ENCODE measurements around the gene DGKB.

DGKB gene

DNA sequence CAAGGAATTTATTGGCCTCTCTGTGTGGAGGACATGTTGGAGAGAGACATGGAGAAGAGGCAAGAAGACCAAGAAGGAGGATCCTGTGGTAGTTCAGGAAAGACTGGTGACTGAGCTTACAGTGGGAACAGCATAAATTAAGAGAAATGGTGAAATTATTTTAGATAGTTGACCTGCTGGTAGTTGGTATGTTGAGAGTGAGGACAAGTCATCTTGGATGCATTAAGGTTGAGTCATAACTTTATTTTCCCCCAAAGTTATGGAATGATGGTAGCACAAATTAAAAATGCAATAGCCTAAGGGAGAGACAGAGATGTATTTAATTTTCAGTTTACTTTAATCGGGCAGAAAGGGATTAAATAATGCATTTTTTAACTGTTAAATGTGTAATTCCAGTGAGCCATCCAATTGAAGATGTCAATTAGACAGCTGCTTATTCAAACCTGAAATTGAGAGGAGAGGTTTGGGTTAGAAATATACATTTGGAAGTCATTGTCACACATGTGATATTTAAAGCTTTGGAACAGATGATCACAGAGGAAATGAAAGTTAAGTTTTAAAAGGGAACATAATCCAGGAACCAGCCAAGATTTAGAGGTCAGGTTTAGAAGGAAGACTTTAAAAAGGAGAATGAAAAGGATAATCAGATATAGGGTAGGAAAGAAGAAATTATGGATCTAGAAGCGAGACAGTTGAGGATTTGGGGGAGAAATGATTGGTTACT, 80.6 kb downstream of the DGKB start:
- no peak for DNase-seq (ENCODE audit: low spot score)

DNA sequence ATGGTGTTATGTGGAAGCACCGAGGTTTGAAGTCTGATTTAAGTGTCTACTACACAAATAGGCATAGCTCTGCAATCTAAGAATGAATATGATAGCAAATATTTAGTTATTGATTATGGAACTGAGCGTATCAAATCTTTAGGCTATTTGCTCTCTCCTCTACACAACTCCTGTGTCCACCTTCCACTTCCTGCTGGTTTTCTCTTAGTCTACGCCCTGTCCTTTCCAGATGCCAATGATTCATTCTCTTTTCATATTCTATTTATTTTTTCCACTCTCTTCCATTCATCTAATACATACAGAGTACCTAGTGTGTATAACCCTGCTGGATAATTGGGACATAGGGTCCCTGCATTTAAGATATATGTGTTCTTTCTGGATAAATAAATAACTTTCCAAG, 83.7 kb downstream of the DGKB start:
- no peak for DNase-seq (ENCODE audit: low spot score)

DNA sequence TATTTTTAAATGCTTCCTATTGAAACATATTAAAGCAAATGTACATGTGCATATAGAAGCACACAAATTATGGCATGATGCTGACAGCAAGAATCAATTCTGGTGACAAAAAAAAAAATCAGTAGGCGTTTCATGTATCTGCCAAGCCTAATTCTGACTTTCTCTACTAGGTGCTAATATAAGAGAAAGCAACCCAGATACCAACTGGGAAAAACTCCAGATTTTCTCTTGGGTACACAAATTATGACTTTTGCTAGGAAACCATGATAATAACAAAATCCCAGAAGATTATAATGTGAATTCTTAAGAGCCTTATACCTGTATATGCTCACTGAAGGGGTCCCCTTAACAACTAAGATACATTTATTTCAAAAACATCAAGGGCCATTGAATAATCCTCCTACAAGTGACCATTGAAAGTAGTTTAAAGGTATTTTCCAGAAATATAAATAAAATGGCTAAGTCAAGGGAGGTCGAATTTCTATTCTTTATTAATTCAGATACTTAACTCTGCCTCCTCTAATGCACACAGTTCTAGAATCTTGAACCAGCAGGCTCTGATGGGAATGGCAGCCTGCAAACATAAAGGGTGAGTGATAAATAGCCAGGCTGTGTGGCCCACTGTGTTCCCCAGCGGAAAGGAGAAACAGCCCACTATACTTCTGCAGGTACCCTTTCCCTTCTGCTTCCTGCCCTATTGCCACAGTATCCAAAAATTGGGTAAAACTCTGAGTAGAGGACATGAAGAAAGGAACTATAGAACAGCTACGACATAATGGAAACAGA, 84.5 kb downstream of the DGKB start:
- DNase-seq (ENCODE audit: low spot score): no peak

DNA sequence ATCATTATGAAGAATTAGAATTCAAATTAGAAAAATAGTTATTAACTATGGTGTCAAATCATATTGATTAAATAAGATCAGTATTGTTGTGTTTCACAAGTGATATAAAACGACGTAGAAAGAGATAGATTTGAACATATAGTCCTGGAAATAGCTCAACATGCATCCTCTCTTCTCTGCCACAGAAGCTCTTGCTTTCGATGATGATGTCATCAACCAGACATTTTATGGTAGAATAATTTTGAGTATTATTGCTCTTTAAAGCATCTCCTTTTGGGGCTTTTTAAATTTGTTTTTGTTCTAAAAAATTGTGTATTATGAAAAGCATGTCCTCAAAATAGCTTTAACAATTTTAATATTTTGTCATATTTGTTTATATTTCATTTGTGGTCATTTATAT, 95.0 kb downstream of the DGKB start:
- no peak for DNase-seq (ENCODE audit: low spot score)

DNA sequence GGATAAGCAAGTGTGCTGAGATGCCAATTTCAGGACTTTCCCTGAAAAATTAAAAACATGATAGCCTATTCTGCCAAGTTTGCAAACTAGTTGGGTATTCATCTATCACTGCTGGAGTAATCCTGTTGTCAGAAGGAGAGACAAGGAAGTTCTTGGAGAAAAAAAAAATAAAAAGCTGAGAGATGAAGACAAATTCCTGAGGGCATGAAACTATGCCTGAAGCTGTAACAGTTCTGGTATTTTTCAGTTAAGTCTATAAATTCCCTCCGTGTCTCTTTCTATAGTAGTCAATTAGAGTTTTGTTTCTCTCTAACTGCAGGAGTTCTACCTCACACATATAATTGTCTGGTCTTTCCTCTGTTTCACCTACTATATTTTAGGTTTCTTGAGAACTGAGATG, 95.7 kb downstream of the DGKB start:
- DNase-seq (ENCODE audit: low spot score): no peak

DNA sequence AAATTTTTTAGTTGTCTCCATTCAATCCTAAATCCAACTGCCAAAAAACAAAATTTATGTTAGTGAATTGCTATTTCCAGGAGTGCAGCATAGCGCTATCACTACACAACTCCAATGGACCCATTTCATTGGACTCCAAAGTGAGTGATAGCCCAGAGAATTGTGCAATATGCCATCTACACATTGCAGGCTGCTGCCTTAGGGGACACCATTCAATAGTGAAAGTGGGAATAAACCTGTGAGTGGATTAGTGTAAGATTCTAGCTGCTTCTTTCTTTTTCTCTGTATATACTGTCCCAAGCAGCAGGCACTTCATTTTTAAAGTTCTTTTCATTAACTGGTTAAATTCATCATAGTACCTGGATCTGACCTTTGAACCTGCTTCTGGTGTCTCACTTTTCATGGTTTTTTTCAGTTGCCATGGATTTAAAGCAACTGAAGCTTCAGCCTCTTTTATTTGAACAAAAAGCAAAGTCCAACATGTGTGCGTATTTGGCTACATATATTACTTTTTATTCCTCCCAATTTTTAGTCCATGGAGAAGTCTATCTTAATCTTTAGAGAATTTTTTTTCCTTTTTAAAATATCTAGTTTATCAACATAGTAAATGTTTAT, 97.3 kb downstream of the DGKB start:
- DNase-seq (ENCODE audit: low spot score): no peak

DNA sequence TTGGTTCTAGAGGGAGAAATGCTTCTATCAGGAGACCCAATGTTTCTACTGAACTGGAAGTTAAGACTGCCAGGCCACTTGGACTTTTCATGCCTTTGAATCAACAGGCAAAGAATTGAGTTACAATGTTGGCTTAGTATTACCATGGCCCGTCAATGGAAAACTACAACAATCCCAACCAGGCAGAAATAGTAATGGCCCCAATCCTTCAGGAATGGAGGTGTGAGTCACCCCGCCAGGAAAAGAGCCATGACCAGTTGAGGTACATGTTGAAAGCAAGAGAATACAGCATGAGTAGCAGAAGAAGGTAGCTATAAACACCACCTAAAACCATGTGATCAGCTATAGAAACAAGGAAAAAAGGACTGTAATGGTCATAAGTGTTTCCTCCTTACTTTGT, 101.9 kb downstream of the DGKB start:
- no peak for DNase-seq (ENCODE audit: low spot score)

DNA sequence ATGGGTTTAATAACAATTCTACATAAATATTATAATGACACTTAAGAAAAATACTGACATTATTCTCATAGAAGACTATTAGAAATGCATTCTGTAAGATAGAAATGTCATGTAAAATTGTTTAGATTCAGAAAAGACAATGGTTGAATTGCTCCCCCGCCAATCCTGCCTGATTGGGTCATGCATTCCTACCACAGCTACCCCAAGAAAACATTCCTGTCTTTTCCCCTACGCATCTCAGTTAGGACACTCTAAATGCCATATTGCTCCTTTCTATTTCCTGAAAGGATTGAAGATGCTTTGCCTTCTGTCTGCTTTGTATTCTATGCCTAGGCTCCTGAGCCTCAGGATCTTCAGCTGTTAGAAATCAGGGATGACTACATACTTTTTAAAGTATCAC, 109.4 kb downstream of the DGKB start:
- no peak for DNase-seq (ENCODE audit: low spot score)

DNA sequence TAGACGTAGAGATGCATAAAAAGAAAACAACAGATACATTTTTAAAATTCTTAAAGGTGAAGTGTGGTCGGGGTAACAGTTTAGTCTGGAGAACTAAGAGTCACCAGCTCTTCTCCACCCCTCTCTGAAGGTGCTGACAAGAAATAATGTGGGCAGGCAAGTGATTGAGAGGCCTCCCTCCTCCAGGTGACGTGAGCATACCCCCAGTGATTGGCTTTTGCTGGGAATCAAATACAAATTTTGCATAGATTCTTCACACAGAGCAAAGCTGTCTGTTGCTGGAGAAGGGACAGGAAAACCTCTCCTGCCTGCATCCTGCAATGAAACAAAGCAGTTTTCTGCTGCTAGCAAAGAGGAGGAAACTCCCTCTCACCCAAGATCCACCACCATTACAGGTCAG, 115.0 kb downstream of the DGKB start:
- no peak for DNase-seq (ENCODE audit: low spot score)

DNA sequence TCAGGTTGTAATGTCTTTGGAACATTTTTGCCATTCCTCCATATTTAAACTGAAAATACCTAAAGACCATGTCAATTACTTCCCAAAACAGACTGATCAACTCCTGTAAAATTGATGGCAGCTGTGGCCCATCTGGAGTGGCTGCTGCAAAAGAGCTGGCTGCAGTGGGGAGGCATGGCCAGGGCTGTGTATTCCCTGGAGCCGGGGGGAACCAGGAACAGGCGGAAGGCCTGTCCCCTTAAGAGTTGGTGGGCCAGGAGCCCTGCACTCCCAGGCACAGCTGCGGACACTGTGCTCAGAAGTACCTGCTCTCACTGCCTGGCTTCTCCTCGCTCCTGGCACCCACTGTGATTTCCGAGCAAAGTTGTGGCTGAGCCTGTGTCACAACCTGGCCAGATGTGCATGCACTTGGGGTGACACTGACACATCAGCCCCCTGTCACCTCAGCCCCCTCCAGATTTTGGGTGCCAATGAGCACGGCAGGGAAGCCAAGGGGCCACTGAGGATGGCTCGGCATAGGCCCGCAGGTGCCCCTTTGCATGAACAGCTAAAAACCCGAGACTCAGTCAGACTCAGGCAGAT, 116.1 kb downstream of the DGKB start:
- no peak for DNase-seq (ENCODE audit: low spot score)

DNA sequence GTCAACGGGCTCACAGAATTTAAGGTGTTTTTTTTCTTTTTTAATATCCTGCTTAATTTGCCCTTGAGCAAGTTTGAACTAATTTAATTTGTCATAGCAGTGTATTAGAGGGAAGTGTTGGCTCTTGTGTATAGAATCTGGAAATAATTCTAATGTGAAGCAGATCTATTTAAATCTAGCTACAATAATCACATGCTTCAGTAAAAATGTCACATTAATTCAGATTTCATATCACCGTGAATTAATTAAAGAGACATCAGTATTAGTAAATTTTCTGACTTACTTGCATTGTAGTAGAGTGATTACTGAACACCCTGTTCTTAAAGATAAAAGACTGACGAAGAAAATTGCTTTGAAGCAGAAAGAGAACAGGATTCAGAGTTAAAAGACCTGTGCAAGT, 124.7 kb downstream of the DGKB start:
- no peak for DNase-seq (ENCODE audit: low spot score)

DNA sequence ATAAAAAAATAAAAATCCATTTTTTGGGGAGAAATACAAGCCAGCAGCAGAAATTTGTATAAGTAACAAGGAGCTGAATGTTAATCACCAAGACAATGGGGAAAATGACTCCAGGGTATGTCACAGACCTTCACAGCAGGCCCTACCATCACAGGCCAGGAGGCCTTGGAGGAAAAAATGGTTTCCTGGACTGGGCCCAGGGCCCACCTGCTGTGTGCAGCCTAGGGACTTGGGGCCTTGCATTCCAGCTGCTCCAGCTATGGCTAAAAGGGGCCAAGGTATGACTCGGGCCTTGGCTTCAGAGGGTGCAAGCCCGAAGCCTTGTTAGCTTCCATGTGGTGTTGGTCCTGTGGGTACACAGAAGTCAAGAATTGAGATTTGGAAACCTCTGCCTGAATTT, 126.3 kb downstream of the DGKB start:
- no peak for DNase-seq (ENCODE audit: low spot score)

DNA sequence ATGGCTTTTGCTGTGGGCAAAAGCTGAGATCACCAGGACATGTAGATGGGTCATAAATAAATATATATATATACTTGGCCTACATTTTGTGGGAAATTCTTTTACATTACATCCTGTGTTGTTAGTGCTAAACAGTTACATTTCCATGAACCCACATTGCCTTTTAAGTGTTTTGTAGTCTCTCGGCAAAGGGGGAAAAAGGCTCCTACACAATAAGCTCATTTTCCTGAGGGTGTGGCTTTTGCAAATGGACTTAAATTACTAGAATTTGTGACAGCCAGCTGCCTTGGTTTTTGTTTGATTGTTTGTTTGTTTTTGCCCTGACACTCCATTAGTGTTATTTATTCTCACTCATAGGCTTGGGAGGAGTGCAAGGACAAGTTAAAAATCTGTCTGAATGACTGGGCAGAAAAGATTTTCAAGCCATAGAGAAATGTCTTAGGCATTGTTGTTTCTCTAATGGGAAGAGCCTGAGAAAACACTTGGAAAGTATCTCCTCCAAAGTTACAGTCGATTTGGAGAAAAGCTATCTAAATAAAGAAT, 128.8 kb downstream of the DGKB start:
- no peak for DNase-seq (ENCODE audit: low spot score)

DNA sequence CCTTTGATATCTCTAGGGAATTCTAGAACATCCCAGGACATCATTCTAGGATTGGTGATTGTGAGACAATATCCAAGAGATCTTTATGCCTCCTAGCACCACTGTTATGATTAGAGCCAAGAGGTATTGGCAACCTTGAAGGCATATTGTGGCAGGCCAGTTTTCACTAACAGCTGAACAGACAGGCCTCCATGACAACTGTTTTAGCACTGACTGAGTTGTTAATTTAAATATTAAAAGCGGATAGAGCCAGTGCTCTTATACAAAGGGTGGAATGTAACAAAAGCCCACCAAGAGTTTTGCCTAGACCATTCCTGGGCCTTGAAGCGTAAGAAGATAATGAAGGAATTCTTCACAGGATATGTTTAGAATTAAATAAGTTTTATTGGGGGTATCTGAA, 131.9 kb downstream of the DGKB start:
- DNase-seq (ENCODE audit: low spot score): no peak

DNA sequence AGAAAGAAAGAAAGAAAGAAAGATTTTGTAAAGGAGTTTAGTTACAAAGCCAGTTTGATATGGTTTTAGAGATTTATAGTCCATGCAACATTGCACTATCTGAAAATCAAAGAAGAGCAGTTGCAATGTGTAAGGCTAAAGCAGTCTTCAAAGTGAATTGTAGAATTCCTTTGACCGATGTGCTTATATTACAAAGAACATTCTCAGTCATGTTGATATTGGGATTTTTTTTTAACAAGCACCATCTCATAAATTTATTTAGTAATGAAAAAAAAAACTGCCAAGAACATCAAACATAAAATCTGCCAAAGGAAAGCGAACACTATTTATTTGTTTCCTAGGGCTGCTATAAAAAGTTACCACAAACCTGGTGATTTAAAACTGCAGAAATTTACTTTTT, 133.3 kb downstream of the DGKB start:
- no peak for DNase-seq (ENCODE audit: low spot score)

DNA sequence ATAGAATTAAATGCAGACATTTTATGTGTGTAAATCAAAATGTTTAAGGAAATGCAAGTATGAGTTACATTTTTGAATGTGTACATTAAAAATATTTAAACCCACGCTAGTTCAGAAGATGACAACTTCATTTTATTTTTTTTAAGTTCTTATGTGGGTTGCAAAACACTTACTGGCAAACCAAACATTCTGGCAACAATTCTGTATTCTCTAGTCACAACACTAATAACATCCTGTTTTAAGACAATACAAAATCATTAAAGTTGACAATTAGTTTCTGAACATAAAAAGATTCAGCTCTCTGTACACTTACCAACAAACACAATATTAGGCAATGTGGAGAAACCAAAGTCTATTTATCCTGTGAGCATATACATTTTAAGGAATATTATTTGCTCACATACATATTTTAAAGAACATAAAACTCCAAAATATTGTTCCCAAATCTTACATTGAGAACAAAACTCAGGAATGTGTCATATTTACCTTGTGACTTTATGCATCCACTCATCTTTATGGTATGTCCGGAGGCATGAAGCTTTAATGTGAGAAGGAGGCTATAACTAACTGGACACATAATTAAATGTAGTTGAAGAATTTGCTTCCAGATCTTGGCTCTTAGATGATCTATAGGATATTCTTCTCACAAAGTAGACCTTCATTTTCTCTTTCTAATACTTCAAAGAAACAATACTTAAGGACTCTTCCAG, 134.7 kb downstream of the DGKB start:
- DNase-seq (ENCODE audit: low spot score): no peak

DNA sequence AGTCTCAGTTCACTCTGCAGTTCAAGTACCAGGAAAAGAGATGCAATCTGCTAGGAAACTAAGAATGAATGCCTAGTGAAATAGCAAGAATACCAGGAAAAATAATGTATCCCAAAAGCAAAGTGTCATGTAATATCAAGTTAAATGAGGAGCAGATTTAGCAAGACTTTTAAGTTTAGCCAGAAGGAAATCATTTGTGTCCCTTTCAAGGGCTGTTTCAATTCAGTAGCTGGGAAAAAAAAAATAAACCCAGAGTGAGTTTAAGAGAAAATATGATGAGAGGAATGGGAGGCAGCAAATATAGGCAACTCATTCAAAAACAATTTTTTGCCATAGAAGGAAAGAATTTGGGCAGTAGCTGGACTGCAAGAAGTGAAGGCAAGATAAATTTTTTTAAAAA, 135.8 kb downstream of the DGKB start:
- no peak for DNase-seq (ENCODE audit: low spot score)

DNA sequence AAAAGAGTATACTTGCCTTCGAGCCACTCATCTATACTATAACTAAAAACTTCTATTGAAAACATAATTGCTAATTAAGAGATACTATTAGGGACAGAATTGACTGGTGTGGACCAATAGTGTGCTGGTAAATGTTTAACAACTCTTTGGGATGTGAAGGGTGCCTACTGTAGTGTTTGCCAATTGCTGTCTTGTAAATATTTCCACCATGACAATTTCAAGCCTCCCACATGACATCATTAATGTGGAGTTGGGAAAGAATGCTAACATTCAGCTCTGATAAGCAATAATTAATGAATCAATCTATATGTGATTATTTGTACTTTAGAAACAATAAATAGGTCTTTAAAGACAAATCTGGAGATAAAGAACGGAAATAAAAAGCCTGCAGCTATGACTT, 136.8 kb downstream of the DGKB start:
- no peak for DNase-seq (ENCODE audit: low spot score)

DNA sequence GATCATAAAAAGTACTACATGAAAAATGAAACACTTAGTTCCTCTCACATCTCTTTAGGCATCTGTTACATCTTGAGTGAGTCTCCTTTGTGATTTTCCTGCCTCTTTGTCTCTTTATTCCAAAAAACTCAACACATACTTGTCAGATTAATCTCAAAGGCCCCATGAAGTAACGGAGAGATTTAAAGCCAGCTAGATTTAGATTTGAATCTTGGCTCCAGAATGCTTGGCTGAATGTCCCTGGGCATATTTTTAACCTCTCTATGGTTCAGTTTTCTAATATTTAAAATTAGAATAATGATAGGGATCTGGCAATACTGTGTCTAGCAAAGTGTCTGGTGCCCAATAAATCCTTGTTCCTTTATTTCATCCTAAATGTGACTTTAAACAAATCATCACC, 140.0 kb downstream of the DGKB start:
- no peak for DNase-seq (ENCODE audit: low spot score)

DNA sequence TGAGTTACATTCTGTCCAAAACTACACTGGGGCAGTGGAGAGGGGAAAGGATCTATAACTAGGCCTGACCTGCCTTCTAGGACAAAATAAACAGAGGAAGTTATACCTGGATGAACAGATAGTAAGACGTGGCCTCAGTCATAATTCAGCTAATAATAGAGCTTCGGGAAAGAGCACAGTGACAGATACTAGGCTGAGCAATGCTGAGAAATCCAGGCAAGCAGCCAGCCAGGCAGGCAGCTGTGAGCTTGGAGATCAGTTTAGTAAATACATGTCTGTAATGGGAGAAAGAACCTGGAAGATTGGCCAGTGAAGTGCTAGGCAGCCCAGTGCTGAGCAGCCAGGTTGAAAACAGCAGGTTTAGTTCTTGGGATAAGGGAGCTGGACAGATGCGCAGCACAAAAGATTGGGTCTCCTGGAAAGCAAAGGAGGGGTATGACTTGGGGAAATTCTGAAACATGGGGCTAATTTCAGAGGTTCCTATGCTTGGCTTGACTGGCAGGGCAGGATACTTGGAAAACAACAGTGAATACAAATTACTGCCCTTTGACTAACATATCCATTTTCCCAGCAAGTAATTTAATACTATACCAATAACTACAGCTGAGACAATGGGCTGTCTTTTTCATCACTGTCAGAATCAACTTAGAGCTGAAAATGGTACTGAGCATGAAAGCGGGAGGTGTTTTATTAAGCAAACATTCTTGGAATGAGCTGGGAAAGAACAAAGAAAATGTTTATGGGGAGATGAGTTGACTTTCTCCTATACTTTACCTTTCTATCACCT, 140.8 kb downstream of the DGKB start:
- DNase-seq (ENCODE audit: low spot score): no peak

DNA sequence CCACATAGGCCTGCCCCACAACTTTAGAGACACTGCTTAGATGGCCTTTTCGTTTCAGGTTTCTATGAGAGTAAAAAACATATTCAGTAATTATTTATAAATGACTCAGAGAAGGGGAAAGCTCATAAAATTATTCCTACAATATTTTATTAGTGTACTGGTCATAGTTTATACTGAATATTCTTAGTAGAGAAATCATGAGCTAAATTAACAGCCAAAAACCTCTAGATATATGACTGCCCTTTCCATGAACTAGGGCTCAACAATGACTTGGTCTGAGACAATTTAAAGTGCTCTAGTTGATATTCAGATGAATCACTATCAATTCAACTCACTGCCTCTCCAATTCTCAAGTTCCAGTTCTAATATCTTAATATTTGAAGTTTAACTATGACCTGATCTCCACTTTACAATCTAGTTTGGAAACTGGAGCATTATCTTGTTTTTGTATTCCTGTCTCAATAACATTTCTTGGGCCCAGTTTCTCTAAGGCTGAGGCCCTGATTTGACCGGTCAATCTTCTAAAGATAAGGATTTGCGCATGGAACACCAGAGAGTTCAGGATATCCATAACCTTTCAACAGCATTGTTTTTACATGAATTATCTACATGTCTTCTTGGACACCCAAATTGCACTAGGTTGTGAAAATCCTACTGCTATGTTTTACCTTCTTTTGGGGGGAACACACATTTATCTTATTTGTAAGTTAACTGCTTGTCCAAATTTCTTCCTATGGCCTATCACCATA, 141.6 kb downstream of the DGKB start:
- no peak for DNase-seq (ENCODE audit: low spot score)

Measured in kidney capillary endothelial cell (primary cell).